Osteoblast (primary cell): ENCODE data around the gene UBA52. TPM values are rescaled to one million over a fixed set of nuclear protein-coding genes. Genes with fewer than 3 reads are reported as not detected.
A peak's percentile ranks its signal among the peaks of the same experiment; 100 is the strongest.

Experiments used
- DNase-seq: peaks from one replicate; pipeline ENCODE4 v3.0.0; 2011; ENCODE audit warnings: low spot score, mixed read lengths; ENCODE audit not compliant: insufficient read length; ENCODE audit errors: missing footprints
- H2AFZ ChIP-seq: 2 replicates; pipeline ENCODE4 v1.6.0; 2011; ENCODE audit warnings: mild to moderate bottlenecking, low read length
- H3K27ac ChIP-seq: 2 replicates; pipeline ENCODE4 v1.5.1; 2011; ENCODE audit warnings: mild to moderate bottlenecking, low read depth, low read length, moderate library complexity
- H3K27me3 ChIP-seq: 2 replicates; pipeline ENCODE4 v1.6.0; 2012; ENCODE audit warnings: mild to moderate bottlenecking, control low read depth, inconsistent platforms, low read length, moderate library complexity; ENCODE audit not compliant: insufficient read depth
- H3K36me3 ChIP-seq: 2 replicates; pipeline ENCODE4 v1.5.1; 2011; ENCODE audit warnings: mild to moderate bottlenecking, low read length, control low read depth, moderate library complexity; ENCODE audit not compliant: insufficient read depth
- H3K4me1 ChIP-seq: 2 replicates; pipeline ENCODE4 v1.5.1; 2011; ENCODE audit warnings: mild to moderate bottlenecking, low read length, control low read depth, moderate library complexity; ENCODE audit not compliant: insufficient read depth
- H3K4me2 ChIP-seq: 2 replicates; pipeline ENCODE4 v1.6.0; 2011; ENCODE audit warnings: mild to moderate bottlenecking, low read length; ENCODE audit not compliant: insufficient read depth
- H3K4me3 ChIP-seq: fragments of 200-600 bp; sonication (generic); 3 replicates; pipeline ENCODE4 v1.5.1; 2012; ENCODE audit warnings: mild to moderate bottlenecking, low read length, inconsistent platforms; ENCODE audit not compliant: insufficient read depth
- H3K79me2 ChIP-seq: 2 replicates; pipeline ENCODE4 v1.6.0; 2012; ENCODE audit warnings: mild to moderate bottlenecking, low read length, control low read depth, inconsistent platforms; ENCODE audit not compliant: insufficient read depth
- H3K9me3 ChIP-seq: 2 replicates; pipeline ENCODE4 v1.5.1; 2011; ENCODE audit warnings: low read depth, low read length, control low read depth
- H4K20me1 ChIP-seq: 2 replicates; pipeline ENCODE4 v1.6.0; 2012; ENCODE audit warnings: mild to moderate bottlenecking, low read length, control low read depth; ENCODE audit not compliant: insufficient read depth
- total RNA-seq: library from RNA; depleted of rRNA; stranded (reverse); fragments of >200 nt; gene quantifications from 2 replicates; pipeline ENCODE4 v1.2.3, GENCODE V29; 2012
- TF ChIP-seq, protein P1 (sequence below): IDR thresholded peaks from 2 replicates; pipeline ENCODE4 v1.5.1; 2011; ENCODE audit warnings: mild to moderate bottlenecking, low read depth, low read length, moderate library complexity; ENCODE audit errors: extremely low read depth

The UBA52 gene
- total RNA-seq, 1 donor: 554 TPM

DNA sequence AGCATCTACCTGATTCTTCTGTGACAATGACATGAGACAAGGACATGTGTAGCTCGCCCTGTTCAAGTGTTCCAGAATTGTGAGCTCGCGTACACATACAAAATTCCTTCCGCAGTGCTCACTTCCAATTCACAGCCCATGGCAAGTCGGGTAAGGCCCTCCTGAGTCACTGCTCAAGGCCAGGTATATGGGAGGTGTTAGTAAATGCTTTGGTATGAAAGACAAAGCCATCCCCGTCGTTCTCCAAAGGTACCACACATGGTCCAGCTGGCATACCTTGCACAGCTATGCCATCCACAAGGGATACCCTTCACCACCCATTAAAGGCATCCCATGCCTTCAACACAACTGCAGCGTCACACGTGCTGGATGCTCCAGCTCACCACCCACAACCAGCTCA, 45.3 kb upstream of the UBA52 start:
- Histone ChIP-seq H3K4me1 (no peaks in the 10 kb centered on the region), H2AFZ (no peak overlapping the region), H3K4me2 (no peak overlapping the region), H3K79me2 (peaks cover 6% of the 10 kb centered on the region), H3K4me3 (no peak overlapping the region), H3K9me3 (no peaks in the 10 kb centered on the region), H4K20me1 (no peaks in the 10 kb centered on the region), H3K36me3 (peaks cover 2% of the 10 kb centered on the region), H3K27me3 (no peaks in the 10 kb centered on the region), H3K27ac (no peak overlapping the region)
- DNase-seq: peak; percentile 78
- TF ChIP-seq, protein P1, sequence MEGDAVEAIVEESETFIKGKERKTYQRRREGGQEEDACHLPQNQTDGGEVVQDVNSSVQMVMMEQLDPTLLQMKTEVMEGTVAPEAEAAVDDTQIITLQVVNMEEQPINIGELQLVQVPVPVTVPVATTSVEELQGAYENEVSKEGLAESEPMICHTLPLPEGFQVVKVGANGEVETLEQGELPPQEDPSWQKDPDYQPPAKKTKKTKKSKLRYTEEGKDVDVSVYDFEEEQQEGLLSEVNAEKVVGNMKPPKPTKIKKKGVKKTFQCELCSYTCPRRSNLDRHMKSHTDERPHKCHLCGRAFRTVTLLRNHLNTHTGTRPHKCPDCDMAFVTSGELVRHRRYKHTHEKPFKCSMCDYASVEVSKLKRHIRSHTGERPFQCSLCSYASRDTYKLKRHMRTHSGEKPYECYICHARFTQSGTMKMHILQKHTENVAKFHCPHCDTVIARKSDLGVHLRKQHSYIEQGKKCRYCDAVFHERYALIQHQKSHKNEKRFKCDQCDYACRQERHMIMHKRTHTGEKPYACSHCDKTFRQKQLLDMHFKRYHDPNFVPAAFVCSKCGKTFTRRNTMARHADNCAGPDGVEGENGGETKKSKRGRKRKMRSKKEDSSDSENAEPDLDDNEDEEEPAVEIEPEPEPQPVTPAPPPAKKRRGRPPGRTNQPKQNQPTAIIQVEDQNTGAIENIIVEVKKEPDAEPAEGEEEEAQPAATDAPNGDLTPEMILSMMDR: no peak

DNA sequence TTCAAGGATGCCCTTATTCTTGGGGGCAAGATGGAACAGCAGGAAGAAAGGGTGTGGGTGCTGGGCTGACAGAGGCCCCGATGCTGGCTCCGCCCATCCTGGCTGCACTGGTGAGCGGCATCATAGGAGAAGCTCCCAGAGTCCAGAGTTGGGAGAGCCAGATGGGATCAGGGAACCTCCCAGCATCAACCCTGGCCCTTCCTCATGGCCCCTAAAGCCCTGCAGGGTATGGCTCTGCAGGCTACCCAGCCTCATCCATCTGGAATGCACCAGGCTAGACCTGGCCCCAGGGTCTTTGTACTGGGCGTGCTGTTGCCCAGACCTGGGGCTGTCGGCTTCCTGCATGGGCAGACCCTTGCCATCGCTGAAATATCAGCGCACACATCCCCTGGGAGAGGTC, 41.9 kb upstream of the UBA52 start:
- Histone ChIP-seq H3K36me3 (peaks cover 20% of the 10 kb centered on the region), H3K4me3 (no peak overlapping the region), H3K27ac (no peak overlapping the region), H2AFZ (no peak overlapping the region), H3K4me1 (no peaks in the 10 kb centered on the region), H3K9me3 (no peaks in the 10 kb centered on the region), H3K27me3 (no peaks in the 10 kb centered on the region), H3K79me2 (no peaks in the 10 kb centered on the region), H3K4me2 (no peak overlapping the region), H4K20me1 (no peaks in the 10 kb centered on the region)
- peak; percentile 67 for DNase-seq
- TF ChIP-seq, protein P1: no peak

DNA sequence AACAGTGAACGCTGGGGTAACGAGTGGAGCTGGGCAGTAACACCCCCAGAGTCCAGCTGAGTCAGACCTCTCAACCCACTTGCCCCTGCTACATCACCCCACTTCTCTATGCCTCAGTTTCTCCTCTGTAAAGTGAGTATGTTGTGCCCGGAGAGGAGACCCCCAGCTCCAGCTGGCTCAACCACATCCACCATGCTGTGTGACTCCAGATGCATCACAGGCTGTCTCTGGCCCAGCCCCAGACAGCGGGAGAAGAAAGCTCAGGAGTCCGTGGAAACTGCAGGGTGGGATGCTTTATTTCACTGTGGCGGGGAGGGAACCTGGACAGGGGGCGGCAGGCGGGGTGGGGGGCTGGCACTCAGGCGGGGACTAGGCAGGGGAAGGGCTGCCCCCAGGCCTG, 40.2 kb upstream of the UBA52 start:
- H3K4me1 ChIP-seq: no peaks in the 10 kb centered on the region
- no peaks in the 10 kb centered on the region for H3K79me2 ChIP-seq
- no peak overlapping the region for H3K27ac ChIP-seq
- peak; percentile 50 for DNase-seq
- H3K4me2 ChIP-seq: no peak overlapping the region
- no peaks in the 10 kb centered on the region for H3K9me3 ChIP-seq
- no peak overlapping the region for H2AFZ ChIP-seq
- TF ChIP-seq, protein P1: no peak
- H3K4me3 ChIP-seq: no peak overlapping the region
- peaks cover 33% of the 10 kb centered on the region for H3K36me3 ChIP-seq
- no peaks in the 10 kb centered on the region for H3K27me3 ChIP-seq
- H4K20me1 ChIP-seq: no peaks in the 10 kb centered on the region

DNA sequence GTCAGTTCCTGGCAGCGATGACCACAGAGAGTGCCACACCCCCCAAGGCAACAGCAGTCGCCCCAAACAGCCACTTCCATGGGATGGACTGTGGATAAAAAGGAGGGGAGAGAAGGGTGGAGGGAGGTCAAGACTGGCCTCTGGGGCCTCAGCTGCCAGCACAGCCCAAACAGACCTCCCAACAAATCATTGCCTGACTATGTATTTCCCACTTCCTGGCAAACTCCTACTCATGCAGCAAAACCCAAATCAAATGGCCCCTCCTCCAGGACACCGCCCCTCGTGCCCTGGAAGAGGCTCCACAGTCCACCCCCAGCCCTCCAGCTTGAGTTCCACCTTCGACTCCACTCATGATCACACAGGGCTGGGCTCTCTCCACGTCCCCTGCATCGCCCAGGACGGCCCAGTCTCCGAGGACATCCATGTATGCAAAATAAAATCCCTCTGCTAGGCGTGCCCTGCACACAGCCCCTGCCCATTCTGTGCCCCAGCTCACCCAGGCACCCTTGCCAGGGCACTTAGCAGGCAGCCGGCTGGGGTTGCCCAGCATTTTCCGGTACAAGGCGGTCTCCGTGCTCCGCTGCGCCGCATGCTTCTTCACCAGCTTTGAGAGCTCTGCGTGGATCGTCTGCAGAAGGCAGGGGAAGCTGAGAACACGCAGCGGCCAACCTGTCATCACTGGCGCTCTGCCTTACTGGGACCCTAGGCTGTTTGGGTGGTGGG, 39.3 kb upstream of the UBA52 start:
- H3K4me3 ChIP-seq: no peak overlapping the region
- H3K79me2 ChIP-seq: no peaks in the 10 kb centered on the region

More for the DNA sequence above, 39.3 kb upstream of the UBA52 start:
- Histone ChIP-seq H4K20me1 (no peaks in the 10 kb centered on the region), H2AFZ (no peak overlapping the region), H3K4me1 (no peaks in the 10 kb centered on the region), H3K4me2 (no peak overlapping the region), H3K27me3 (no peaks in the 10 kb centered on the region), H3K36me3 (peaks cover 37% of the 10 kb centered on the region), H3K9me3 (no peaks in the 10 kb centered on the region), H3K27ac (no peak overlapping the region)
- DNase-seq: peak; percentile 65
- TF ChIP-seq, protein P1: no peak
